Activated T-helper 17 cell treated with anti-CD3 and anti-CD28 coated beads, Interleukin-2, amount 50 U/mL, for 72 hours (primary cell): Measurements from ENCODE around the gene EGFL7. TPM values are rescaled to one million over a fixed set of nuclear protein-coding genes. Genes with fewer than 3 reads are reported as not detected.

Experiments used
- ATAC-seq: fragments of 150-1000 bp; cut with Tn5 transposase; replicated peaks from 2 replicates; pipeline ENCODE4 v1.10.0; 2021; ENCODE audit warnings: mild to moderate bottlenecking, moderate library complexity
- H3K27ac Mint-ChIP-seq: one replicate; pipeline ENCODE4 v1.8.0; 2022; ENCODE audit warnings: mixed read lengths
- H3K27me3 Mint-ChIP-seq: one replicate; pipeline ENCODE4 v1.8.0; 2022; ENCODE audit warnings: mixed read lengths
- H3K36me3 Mint-ChIP-seq: one replicate; pipeline ENCODE4 v1.8.0; 2022; ENCODE audit warnings: low read depth, mild to moderate bottlenecking, mixed read lengths
- H3K4me1 Mint-ChIP-seq: one replicate; pipeline ENCODE4 v1.8.0; 2022; ENCODE audit warnings: mixed read lengths
- H3K4me3 Mint-ChIP-seq: one replicate; pipeline ENCODE4 v1.8.0; 2022; ENCODE audit warnings: mild to moderate bottlenecking, mixed read lengths
- H3K9me3 Mint-ChIP-seq: one replicate; pipeline ENCODE4 v1.8.0; 2022; ENCODE audit warnings: mixed read lengths
- total RNA-seq, 2 donors: library from RNA; stranded (reverse); gene quantifications; one replicate each; pipeline ENCODE4 v1.2.3, GENCODE V29; 2022

Gene EGFL7
- total RNA-seq, 2 donors from 2014 or later: 0.78 to 1.0 TPM

- H3K9me3 Mint-ChIP-seq: no peaks in the 10 kb centered on the region
- peaks cover 4% of the 10 kb centered on the region for H3K27me3 Mint-ChIP-seq
- no peaks in the 10 kb centered on the region for H3K4me1 Mint-ChIP-seq
- no peaks in the 10 kb centered on the region for H3K36me3 Mint-ChIP-seq
- no peak overlapping the region for H3K4me3 Mint-ChIP-seq
- no peak for ATAC-seq
- no peak overlapping the region for H3K27ac Mint-ChIP-seq
Observed at GRCh38 chr9:136621019-136621733, 41.5 kb upstream of the EGFL7 start.

GRCh38 chr9:136621734-136622093 lies 41.0 kb upstream of the EGFL7 start:
- peaks cover 4% of the 10 kb centered on the region for H3K27me3 Mint-ChIP-seq
- H3K36me3 Mint-ChIP-seq: no peaks in the 10 kb centered on the region
- no peaks in the 10 kb centered on the region for H3K4me1 Mint-ChIP-seq
- no peak for ATAC-seq
- no peak overlapping the region for H3K27ac Mint-ChIP-seq
- H3K4me3 Mint-ChIP-seq: no peak overlapping the region
- no peaks in the 10 kb centered on the region for H3K9me3 Mint-ChIP-seq

- Mint-ChIP-seq H3K9me3 (no peaks in the 10 kb centered on the region), H3K4me1 (no peaks in the 10 kb centered on the region), H3K4me3 (no peak overlapping the region), H3K27ac (no peak overlapping the region), H3K36me3 (no peaks in the 10 kb centered on the region), H3K27me3 (peaks cover 7% of the 10 kb centered on the region)
- no peak for ATAC-seq
Observed at GRCh38 chr9:136622538-136622948, 40.2 kb upstream of the EGFL7 start.

DNA sequence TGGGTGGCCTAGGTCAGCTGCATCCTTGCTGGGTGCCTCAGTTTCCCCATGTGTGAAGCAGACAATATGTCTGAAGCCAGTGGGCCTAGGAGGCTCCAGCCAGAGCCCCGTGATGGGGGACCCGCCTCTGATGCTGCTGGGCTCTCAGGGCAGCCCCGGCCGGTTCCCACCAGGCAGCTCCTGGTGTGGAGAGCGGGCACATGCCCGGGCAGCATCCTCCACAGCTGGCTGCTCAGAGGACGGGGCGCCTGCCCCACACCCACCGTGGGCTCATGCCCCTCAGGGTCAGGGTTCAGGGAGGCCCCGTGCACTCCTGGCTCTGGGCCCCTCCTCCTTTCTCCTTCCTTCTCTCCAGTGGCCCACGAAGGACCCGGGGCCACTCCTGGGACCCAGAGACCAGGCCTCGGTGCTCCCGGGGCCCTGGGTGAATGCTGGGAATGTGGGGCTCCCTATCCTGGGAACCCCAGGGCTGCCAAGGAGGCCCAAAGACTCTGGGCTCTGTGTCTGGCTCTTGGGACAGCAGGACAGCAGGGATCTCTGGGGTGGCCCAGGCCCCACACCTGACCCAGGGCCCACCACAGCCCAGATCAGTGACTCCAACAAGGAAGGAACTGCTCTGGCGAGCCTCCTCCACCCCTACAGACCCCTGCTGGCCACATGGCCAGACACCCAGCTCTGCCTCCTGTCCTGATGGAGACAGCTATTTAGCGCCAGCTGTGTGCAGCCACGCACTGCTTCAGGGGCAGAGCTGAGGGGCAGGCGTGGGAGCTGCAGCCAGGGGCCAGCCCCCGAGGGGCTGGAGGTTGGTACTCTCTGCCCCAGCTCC lies 39.5 kb upstream of the EGFL7 start:
- Mint-ChIP-seq H3K4me3 (no peak overlapping the region), H3K27me3 (peaks cover 7% of the 10 kb centered on the region), H3K36me3 (no peaks in the 10 kb centered on the region), H3K9me3 (no peaks in the 10 kb centered on the region), H3K4me1 (no peaks in the 10 kb centered on the region), H3K27ac (no peak overlapping the region)
- no peak for ATAC-seq

DNA sequence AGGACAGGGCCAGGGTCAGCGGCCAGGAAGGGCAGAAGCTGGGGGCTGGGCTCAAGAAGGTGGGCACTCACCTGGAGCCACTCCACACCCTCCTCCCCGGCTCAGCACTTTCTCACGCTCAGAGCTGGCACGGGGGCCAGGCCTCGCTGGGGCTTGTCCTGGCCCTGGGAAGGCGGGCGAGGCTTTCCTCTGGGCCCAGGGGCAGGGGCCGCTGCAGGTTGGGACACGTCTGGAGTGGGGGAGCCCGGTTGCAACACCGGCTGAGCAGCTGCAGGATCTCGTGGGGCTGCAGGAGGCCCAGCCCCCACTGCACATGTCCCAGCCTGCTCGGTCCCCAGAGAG lies 38.9 kb upstream of the EGFL7 start:
- no peak overlapping the region for H3K27ac Mint-ChIP-seq
- no peaks in the 10 kb centered on the region for H3K4me1 Mint-ChIP-seq
- ATAC-seq: no peak
- peaks cover 7% of the 10 kb centered on the region for H3K27me3 Mint-ChIP-seq
- no peaks in the 10 kb centered on the region for H3K9me3 Mint-ChIP-seq
- H3K4me3 Mint-ChIP-seq: no peak overlapping the region
- no peaks in the 10 kb centered on the region for H3K36me3 Mint-ChIP-seq

DNA sequence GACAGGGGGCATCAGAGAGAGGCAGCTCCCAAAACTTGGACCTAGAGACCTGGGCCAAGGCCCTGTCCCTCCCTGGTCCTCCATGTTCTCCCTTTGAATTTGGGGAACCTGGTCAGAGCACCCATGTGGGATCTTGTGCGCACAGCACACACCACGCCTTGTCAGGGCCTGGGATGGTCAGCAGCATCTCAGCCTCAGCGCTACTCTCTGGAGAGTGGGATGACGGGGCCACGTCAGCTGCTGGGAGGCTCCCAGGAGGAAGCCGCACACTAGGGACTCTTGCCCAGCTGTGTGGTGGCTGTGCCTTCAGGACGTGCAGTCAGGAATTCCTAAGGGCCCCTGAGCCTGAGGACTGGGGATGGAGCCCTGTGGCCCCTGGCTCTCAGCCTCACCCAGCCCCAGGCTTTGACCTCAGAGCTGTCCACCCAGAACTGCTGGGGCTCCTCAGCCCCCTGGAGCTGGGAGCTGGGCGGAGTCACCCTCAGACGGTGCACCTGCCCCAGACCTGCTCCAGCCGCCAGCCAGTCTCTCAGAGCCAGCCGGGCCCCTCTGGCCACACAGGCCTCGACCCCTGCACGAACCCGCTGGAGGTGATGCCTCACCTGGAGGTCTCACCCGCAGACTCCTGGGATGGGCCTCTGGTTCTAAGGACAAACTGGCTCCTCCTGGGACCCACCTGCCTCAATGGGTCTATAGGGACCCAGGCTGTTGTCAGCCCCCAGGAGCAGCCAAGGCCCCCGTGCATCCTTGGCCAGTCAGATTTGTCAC lies 38.3 kb upstream of the EGFL7 start:
- Mint-ChIP-seq H3K36me3 (no peaks in the 10 kb centered on the region), H3K9me3 (no peaks in the 10 kb centered on the region), H3K27me3 (peaks cover 3% of the 10 kb centered on the region), H3K27ac (no peak overlapping the region), H3K4me1 (no peaks in the 10 kb centered on the region), H3K4me3 (no peak overlapping the region)
- no peak for ATAC-seq

DNA sequence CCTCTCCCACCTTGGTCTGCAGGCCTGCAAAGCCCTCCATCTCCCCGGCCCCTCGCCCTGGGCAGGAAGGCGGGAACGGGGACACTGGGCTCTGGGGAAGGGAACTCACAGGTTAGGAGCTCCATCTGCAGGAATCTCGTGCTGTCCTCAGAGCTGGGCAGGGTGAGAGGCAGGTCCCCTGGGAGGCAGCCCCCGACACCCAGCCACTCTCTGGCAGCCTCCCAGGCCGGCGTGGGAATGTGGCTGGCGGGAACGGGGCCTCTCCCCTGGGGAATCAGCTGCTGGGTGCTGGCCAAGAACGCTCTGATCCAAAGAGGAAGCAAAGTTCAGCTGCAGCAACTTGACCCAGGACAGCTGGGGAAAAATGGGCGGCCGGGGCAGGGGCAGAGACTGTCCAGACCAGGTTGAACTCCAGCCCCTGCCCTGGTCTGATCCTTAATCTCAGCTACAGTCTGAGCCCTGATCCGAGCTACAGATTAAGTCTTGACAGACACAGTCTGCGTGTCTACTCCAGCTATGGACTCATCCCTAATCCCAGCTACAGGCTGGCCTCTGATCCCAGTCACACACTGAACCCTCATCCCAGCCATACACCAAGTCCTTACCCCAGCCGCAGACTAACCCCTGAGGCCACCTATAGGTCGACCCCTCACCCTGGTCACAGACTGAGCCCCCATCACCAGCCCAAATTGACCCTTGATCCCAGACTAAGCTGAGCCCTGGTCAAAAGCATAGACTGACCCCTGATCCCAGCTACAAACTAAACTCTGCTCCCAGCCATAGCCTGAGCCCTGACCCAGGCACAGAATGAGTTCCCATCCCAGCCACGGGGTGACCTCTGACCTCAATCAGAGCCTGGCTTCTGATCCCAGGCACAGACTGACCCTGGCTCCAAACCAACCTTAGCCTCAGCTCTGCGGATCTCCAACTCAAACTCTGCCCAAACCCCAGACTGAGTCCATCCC lies 37.3 kb upstream of the EGFL7 start:
- Mint-ChIP-seq H3K36me3 (no peaks in the 10 kb centered on the region), H3K9me3 (no peaks in the 10 kb centered on the region), H3K4me1 (no peaks in the 10 kb centered on the region), H3K4me3 (no peak overlapping the region), H3K27ac (no peak overlapping the region), H3K27me3 (peaks cover 3% of the 10 kb centered on the region)
- no peak for ATAC-seq

- Mint-ChIP-seq H3K9me3 (no peaks in the 10 kb centered on the region), H3K4me3 (no peak overlapping the region), H3K36me3 (no peaks in the 10 kb centered on the region), H3K27me3 (peaks cover 3% of the 10 kb centered on the region), H3K4me1 (no peaks in the 10 kb centered on the region), H3K27ac (no peak overlapping the region)
- ATAC-seq: no peak
Observed at GRCh38 chr9:136626066-136626725, 36.5 kb upstream of the EGFL7 start.

DNA sequence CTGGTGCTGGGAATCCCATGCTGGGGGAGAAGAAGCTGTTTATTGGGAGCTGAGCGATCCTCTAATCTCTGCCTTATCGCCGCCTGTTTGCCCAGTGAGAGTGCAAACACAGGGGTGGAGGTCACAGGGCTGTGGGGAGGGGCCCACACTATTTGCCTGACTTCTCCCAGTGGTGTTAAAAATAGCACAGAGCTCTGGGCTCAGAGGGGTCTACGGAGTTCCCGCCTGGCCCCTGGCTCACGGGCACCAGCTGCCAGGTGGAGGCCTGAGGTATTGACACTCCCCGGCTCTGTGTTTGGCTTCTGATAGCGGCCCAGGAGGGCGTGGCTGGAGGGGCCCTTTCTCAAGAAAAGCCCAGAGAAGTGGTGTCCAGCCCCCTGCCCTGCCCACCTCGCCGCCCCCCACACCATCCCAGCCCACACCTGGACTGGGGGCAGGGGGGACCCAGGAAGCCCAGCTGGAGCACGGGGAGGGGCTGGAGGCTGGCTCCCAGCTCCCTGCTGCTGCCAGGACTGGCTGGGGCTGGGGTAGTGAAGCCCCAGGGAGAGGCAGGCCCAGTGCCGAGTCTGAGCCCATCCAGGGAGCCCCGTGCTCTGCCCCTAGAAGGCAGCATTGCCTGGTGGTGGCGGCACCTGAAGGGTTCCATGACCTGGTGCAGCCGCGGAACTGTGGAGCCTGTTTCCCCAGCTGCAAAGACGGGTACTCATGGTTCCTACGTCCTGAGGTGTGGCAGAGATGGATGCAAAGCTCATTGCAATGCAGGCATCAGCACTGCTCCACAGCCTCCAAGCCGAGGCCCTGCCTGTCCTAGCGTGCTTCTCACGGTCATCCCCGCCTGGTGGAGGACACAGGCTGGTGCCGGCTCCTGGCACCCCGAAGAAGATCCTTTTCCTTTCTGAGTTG lies 35.7 kb upstream of the EGFL7 start:
- no peak for ATAC-seq

DNA sequence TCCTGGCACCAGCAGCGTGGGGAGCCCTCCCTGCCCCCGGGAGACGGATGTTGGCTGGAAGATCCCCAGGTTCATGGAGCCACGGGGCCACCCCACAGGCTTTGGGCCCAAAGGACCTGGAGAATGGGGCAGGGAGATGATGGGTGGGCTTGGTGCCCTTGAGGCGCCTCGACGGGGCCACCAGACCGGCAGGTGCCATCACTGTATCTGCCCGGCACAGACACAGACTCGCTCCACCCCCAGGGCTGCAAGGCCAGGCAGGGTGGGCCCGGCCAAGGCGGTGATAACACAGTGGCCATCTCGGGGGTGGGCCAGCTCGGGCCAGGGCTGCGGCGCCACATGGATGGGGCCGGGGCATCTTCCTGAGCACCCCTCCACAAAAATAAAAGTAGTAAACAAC lies 35.0 kb upstream of the EGFL7 start:
- Mint-ChIP-seq H3K4me3 (no peak overlapping the region), H3K4me1 (no peaks in the 10 kb centered on the region), H3K9me3 (no peaks in the 10 kb centered on the region), H3K27me3 (peaks cover 3% of the 10 kb centered on the region), H3K36me3 (no peaks in the 10 kb centered on the region), H3K27ac (no peak overlapping the region)
- no peak for ATAC-seq

More for the DNA sequence above, 35.7 kb upstream of the EGFL7 start:
- Mint-ChIP-seq H3K4me1 (no peaks in the 10 kb centered on the region), H3K27ac (no peak overlapping the region), H3K36me3 (no peaks in the 10 kb centered on the region), H3K9me3 (no peaks in the 10 kb centered on the region), H3K27me3 (peaks cover 3% of the 10 kb centered on the region), H3K4me3 (no peak overlapping the region)

GRCh38 chr9:136628268-136628667 lies 34.4 kb upstream of the EGFL7 start:
- no peak overlapping the region for H3K27ac Mint-ChIP-seq
- H3K9me3 Mint-ChIP-seq: no peaks in the 10 kb centered on the region
- H3K27me3 Mint-ChIP-seq: peaks cover 3% of the 10 kb centered on the region
- no peak overlapping the region for H3K4me3 Mint-ChIP-seq
- H3K4me1 Mint-ChIP-seq: no peaks in the 10 kb centered on the region
- ATAC-seq: no peak
- H3K36me3 Mint-ChIP-seq: no peaks in the 10 kb centered on the region

GRCh38 chr9:136629001-136629878 lies 33.5 kb upstream of the EGFL7 start:
- Mint-ChIP-seq H3K27ac (no peak overlapping the region), H3K9me3 (no peaks in the 10 kb centered on the region), H3K27me3 (peaks cover 3% of the 10 kb centered on the region), H3K36me3 (no peaks in the 10 kb centered on the region), H3K4me3 (no peak overlapping the region), H3K4me1 (no peaks in the 10 kb centered on the region)
- no peak for ATAC-seq
